HG03064 (cell line): ENCODE measurements around the gene STEAP1.
"Not testable (repeated sequence)": the region's sequence is repeated elsewhere in the genome, so short reads cannot be mapped to it uniquely, and the experiment has no call there.

Experiments used
- ATAC-seq: cut with Tn5 transposase; IDR thresholded peaks from one replicate; pipeline ENCODE4 v1.9.1; 2021; ENCODE audit warnings: low read depth; ENCODE audit not compliant: unreplicated experiment

Gene STEAP1

DNA sequence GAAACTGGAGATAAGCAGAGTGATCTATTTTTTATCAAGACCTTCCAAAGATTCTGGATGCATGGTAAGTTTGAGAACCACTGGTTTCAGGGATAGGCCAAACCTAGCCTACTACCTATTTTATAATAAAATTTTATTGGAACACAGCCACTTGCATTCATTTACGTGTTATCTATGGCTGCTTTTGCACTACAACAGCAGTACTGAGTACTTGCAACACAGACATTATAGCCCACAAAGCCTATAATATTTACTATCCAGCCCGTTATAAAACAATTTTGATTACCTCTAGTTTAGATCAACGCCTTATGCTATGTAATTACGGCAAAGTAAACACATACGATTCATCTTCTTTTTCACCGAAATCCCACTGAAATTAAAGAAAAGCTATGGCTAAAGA, 18.4 kb downstream of the STEAP1 start:
- ATAC-seq, result no peak

DNA sequence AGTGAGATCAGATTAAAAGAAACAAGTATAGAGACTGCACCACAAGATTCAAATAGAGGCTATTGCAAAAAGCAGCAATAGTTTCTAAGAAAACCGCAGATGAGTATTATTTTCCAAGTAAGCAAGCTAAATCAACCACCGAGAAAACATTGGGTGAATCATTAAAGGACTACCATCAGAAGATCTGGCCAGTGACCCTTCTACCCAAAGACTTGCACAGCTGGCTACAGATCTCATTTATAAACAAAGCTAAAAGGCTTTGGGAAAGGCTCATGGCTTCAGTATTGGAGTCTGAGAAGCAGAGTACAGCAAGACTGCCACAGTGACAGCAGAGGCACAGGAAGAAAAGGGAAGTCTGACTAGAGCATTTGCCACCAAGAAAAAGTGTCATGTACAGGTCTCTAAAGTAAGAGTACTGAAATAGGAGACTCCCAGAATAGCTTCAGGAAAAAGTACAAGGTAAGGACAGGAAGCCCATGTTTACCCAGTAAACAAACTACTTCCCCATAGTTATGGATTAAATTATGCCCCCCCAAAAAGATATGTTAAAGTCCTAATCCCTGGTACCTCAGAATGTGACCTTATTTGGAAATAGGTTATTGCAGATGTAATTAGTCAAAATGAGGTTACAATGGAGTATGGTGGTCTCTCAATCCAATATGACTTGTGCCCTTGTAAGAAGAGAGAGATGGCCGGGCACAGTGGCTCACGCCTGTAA, 19.0 kb downstream of the STEAP1 start:
- peak; percentile 89 for ATAC-seq

DNA sequence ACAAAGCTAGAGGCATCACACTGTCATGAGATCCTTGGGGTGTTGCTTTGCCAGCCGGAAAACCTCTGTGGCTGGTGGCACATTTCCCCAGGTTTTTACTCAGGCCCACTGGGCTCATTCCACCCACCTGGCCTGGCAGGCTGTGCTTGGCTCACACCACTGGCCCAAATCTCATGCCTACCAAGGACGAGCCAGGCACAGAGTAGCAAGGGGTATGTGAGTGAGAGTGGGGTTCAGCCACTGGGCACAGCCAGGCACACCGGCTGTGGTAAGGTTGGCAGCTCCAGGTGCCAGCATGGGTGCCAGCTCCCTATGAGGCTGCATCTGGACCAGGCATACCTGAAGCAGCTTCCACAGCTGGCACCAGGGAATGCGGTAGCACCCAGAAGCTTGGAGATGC, 21.4 kb downstream of the STEAP1 start:
- no peak for ATAC-seq

DNA sequence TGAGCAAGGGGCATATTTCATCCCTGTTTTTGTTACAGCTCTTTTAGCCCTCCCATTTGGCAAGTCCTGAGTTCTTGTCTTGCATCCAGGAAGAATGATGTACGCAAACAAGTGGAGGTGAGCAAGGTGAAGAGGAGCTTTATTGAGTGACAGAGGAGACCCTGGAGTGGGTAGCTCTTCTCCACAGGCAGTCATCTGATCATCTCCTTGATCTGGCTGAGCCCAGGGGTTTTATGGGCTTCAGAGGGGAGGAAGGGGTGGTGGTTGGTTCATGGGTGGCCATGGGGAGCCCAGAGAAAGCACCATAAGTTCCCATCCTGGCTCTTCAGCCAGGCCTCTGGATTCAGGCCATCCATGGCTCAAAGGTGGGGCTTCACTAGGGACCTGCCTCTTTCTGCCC, 21.9 kb downstream of the STEAP1 start:
- no peak for ATAC-seq

DNA sequence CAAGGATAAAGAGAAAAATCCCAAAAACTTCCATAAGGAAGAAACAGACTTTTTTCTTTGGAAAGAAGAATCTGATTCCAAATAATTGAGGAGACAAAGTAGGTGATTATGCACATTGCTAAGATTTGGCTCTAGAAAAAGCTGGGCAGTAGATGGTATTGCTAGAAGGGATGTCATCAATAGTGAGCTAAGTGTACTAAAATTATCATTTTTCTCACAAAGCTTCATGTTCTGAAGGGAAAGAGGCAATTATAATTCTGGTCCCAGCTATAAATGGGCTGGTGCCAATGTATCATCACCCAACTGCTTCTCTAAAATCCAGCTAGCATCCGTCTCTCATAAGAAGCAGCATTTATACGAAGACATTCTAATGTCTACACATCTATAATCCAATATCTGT, 23.9 kb downstream of the STEAP1 start:
- no peak for ATAC-seq

DNA sequence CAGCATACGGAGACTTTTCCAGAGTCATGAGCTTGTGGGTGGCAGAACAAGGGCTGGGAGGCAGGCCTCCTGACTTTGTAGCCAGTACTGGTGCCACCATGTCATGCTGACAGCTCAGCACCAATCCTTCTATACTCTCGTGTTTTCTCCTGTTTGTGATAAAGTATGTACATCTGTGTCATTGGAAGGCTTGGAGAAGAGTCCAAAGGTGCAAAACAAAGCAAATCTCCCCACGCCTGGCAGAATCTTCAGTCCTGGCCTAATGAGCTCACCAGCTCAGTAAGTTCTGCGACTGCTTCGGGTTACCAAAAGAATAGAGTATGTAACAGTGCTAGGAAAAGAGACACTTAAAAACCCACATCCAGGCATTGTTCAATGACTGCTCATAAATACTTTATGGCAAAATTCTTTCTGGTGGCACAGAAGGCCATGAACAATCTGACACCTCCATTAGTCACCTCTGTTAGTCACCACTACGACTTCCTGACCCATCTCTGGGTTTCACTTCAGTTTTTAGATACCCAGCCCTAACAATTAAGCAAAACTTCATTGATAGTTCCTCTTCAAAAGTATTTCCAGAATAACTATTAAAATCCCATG, 24.5 kb downstream of the STEAP1 start:
- peak; percentile 97 for ATAC-seq

DNA sequence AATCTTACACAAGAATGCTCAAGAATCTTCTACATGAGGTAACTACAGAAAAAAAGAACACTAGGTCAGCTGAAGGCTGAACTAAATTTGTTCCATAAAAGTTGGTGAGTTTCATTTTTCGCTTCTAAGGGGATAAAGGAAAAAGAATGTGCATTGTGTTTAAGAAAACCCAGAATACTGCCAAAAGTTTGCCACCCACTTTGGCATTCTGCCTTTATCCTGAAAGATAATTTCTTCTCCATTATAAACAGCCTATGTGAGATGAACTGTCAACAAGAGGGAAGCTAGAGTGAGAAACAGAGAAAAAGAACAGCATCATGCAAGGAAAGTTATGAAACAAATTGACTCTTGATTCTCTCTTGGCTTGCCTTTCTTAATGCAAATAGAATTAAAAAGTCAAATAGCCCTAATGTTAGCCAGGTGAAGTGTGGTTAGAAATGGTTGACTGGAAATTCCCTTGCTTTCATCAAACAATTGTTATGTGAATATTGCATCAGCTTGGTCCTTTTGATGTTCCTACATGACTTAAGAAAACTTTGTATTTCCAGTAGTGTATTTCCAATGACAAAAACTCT, 25.8 kb downstream of the STEAP1 start:
- no peak for ATAC-seq

DNA sequence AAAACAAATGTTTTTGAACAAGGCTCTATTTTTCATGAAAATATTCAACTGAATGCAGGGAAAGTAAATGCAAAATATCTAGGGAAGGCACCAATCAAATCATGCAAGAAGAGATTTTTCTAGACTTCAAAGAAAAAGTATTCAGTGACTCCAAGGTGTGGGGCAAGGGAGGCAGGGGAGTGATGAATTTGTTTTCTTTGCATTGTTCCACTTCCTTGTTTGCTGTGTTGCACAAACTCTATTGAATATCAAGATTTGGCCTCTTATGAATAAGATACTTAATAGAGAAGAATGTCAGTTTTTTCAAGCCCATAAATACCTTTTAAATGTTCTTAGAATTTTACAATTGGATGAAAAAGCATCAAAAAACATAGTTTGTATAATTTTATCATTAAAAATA, 26.4 kb downstream of the STEAP1 start:
- no peak for ATAC-seq

DNA sequence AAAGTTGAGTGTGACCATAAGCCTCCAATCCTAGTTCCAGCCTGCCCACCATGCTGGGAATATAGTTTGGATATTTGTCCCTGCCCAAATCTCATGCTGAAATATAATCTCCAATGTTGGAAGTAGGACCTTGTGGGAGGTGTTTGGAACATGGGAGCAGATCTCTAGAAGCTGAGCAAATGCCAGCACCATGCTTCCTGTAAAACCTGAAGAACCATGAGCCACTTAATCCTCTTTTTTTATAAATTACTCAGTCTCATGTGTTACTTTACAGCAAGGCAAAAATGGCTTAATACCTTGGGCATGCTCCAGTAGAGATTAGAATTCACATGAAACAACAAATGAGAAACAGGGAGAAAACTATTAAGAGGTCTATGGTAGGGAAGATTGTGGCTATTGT, 27.2 kb downstream of the STEAP1 start:
- no peak for ATAC-seq

DNA sequence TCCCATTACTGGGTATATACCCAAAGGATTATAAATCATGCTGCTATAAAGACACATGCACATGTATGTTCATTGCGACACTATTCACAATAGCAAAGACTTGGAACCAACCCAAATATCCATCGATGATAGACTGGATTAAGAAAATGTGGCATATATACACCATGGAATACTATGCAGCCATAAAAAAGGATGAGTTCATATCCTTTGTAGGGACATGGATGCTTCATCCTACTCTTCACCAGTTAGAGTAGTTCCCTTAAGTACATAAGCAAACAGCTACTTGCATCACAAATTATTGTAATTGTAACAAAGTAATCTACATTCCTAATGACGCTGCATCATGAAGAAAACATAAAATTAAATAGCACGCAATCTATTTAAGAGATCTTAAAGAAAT, 32.0 kb downstream of the STEAP1 start:
- ATAC-seq, result not testable (repeated sequence)

DNA sequence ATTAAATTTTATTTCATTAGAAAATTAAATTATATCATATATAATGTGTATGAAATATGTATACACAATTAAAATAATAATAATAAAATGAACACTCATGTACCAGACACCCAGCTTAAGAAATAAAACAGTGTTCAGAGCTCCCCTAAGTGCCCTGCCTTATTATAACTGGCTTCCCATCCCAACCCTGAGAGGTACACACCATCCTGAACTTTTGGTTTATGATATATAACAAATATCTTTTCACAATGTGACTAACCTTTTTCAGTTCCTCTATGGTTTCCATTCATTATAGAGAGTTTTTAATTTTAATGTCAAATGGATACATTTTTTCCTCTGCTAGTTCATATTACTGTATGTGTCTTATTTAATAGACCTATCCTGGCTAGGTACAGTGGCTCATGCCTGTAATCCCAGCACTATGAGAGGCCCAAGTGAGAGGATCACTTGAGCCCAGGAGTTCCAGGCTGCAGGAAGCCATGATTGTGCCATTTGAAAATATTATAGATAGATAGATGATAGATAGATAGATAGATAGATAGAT, 33.3 kb downstream of the STEAP1 start:
- ATAC-seq, result no peak

DNA sequence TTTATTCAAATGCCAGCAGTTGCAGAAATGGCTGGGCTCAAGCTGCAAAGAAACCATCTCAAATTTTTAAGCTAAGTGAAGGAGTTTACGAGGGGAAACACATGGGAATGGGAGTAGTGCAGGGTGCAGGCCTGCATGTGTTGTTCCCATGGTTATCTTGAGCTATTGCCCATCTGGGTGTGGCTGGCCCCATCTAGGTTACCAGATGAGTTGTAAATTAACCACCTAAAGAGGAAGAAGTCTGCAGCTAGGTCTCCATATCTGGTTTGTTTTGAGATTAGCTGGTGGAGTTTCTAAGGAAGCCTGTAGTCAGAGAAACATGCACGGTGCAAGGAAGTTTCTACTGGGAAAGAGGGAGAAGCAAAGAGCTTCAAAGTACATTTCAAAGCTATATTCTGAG, 34.0 kb downstream of the STEAP1 start:
- ATAC-seq, result peak; percentile 92

DNA sequence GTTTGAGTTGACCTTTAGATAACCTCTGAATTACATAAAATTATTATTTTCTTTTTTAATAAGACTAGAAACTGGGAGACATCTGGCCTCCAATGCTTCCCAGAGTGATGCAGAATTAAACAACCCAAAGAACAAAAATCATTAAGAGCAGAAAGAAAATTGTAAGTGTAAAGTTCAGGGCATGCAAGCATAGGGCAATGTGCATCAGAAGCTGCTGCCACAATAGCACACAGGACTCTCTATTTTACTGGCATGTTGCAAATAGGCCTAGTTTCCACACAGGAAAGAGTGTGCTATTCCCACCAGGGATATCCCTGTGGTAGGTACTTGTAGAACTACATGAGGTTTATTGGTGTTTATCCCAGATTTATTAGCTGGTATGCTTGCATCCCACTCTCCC, 36.7 kb downstream of the STEAP1 start:
- ATAC-seq, result no peak

DNA sequence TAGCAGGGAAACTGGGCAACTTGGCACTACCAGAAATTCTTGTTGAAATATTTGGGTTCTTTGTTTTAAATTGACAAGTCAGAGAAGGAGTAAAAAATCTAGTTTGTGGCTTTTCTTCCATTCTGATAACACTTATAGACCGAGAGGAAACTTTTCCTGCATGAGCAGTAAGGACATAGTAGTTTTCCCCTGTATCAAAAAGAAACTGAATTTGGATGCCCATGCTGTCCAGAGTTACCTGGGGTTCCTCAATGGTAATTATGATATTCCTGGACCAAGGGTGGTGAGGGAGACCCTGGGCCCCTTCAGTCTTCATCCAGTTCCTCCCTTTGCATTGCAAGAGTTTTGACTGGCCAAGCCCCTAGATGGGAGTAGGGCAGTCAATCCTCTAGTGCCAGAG, 37.4 kb downstream of the STEAP1 start:
- ATAC-seq, result no peak

DNA sequence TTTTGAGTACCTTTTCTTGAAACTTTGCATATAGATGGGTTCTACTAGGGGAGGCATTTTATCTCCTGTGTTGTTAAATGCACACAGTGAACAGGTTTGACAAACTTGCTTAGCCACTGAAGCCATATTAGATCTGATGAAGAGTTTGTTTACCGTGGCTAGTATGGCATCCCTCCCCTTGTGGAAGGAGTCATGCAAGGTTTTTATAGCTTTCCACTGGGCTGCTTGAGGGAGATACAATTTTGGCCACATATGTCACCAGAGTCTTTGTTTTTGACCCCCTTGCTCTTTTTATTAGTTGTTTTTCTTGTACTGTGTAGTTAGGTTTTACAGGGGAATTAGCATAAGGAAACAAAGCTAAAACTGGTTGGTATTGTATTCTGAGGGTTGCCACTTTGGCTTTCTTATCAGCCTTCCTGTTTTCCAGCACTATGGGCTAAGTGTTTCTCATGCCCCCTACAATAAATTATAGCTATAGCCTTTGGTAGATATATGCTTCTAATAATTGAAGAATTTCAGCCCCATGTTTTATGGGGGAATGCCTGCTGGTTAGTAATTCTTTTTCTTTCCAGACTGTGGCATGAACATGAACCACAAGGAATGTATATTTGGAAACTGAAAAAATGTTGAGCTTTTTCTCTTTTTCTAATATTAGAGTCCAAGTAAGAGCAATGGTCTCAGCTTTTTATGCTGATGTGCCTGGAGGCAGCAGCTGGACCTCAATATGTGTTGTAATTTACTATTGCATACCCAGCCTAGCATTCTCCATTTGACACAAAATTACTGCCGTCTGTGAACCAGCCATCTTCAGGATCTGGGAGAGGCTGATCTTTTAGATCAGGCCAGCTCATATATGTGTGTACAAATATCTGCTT, 38.8 kb downstream of the STEAP1 start:
- no peak for ATAC-seq

DNA sequence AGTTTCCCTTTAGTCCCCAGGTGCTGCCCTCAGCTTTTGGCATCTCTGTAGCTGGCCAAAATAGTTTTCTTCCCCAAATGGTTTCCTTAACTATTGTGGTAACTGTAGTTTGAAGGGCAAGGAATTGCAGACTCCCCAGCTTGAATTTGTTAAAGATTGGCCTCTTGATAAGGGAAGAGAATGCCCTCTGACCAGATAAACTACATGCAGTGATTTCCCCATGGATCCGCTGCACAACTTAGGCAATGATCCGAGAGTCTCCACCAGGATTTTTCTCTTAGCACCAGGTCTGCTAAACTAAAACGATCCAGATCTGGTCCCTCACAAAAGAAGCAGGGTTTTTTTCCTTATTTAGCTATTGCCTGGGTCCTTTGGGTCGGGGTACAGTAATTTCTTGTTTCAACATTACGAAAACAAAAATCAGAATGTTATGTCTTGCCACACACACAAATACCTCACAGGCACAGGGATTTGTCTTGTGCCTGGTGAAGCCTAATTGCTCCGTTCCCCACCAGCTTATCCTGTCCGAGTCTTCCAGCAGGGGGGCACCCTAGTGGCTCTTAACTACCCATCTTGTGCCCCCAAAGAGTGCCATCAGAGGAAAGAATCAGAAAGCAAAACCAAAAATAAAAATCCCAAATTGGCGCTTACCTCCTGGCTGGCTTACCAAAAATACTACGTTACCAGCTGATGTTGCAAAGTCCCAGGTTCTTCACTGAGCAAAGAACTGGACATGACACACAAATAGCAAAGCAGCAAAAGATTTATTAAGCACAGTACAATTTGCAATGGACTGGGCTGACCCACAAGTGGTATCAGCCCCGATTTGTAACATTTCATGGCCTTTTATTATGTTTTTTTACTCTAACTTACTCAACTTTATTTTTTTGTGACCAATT, 40.9 kb downstream of the STEAP1 start:
- no peak for ATAC-seq

DNA sequence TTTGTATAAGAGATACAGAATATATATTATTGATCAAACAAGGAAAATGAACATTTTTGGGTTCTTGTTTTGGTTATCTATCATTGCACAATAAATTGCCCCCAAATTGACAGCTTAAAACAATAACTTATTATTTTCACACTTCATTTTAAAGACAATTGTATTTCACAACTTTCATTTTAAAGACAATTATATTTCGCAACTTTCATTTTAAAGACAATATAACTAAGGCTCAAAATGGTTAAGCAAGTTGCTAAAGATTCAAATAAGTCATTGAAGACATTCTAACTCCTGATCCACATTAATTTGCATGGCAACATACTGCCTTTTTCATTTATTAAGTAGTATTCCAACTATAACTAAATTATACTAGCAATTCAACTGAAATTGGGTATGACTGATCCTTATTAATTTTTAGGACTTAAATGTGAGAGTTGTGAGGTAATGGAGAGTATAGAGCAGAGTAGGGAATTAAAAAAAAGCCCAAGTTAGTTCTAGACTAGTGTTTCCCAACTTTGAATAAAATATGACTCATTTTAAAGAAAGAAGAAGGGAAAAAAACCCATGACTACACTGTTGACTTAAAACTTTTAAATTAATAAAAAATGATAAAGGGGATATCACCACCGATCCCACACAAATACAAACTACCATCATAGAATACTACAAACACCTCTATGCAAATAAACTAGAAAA, 47.4 kb downstream of the STEAP1 start:
- no peak for ATAC-seq

DNA sequence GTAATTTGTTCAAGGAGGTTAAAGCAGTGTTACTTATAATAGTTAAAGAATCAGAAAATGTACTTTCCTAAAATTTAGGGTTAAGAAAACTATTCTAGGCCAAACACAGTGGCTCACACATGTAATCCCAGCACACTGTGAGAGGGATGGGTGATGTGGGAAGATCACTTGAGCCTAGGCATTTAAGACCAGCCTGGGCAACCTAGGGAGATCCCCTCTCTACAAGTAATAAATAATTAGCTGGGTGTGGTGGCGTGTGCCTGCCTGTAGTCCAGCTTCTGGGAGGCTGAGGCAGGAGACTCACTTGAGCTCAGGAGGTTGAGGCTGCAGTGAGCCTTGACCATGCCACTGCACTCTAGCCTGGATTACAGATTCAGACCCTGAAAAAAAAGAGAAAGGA, 53.7 kb downstream of the STEAP1 start:
- ATAC-seq, result no peak

DNA sequence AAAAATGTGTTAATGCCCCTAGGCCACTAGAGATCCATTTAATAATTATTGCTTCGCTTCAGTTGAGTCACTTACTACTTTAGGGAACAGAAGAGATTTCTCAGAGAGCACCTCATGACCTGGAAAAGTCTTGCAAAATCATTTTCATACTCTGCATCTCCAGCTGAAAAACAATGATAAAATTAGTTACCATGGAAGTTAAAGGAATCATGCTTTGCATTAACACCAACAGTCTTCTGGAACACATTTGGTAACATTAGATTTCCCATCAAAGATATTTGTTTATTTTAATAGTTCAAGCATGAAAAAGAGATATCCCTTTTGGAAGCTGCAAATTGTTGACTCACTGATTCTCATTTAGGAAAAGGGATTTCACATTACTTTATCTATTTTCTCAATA, 55.5 kb downstream of the STEAP1 start:
- ATAC-seq, result no peak
